HEK293 (cell line): ENCODE results near the gene LIMCH1.

ENCODE experiments used
- CTCF ChIA-PET: fragments of 350-600 bp; formaldehyde crosslinking; extraction: SDS; loops from one replicate; lab custom pipeline; 2021; ENCODE audit warnings: antibody characterized with exemption; lab: Yijun Ruan, JAX
- POLR2A ChIA-PET: fragments of 300-600 bp; formaldehyde crosslinking; extraction: SDS; loops from one replicate; lab custom pipeline; 2020; ENCODE audit warnings: antibody characterized with exemption, inconsistent platforms; lab: Yijun Ruan, JAX
- H3K27ac ChIP-seq: fragments of 200-500 bp; sonication (Bioruptor generic); 2 replicates; pipeline ENCODE4 v1.5.1; 2014; ENCODE audit warnings: low read depth, low read length, control low read depth, inconsistent platforms; ENCODE audit errors: extremely low read depth
- H3K36me3 ChIP-seq, 2 experiments: fragments of 200-500 bp in 1 of 2; sonication (Bioruptor generic) in 1 of 2; 1 replicate in 1 of 2; 2 replicates in 1 of 2; pipeline ENCODE4 v1.5.1; 2014 to 2017; ENCODE audit warnings: inconsistent platforms in 2 of 2, low read length in 2 of 2; ENCODE audit not compliant: control insufficient read depth in 2 of 2, insufficient read depth in 1 of 2
- H3K4me1 ChIP-seq: fragments of 200-500 bp; sonication (Bioruptor generic); 2 replicates; pipeline ENCODE4 v1.5.1; 2014; ENCODE audit warnings: mild to moderate bottlenecking, low read length, inconsistent platforms; ENCODE audit not compliant: control insufficient read depth, insufficient read depth
- H3K4me3 ChIP-seq: 2 replicates; pipeline ENCODE4 v1.5.1; 2011; ENCODE audit warnings: low read depth, mild to moderate bottlenecking, control low read depth, low read length, moderate library complexity
- H3K9me3 ChIP-seq: fragments of 200-500 bp; sonication (Bioruptor generic); 2 replicates; pipeline ENCODE4 v1.5.1; 2014; ENCODE audit warnings: low read depth, low read length, inconsistent platforms; ENCODE audit not compliant: control insufficient read depth, insufficient read depth
- BCL11A ChIP-seq: fragments of 450-650 bp; formaldehyde crosslinking; IDR thresholded peaks from 2 replicates; pipeline ENCODE4 v1.5.1; 2016; ENCODE audit warnings: low read depth, missing biosample characterization, missing genetic modification characterization
- GFI1B ChIP-seq: fragments of 450-650 bp; formaldehyde crosslinking; IDR thresholded peaks from 2 replicates; pipeline ENCODE4 v1.5.1; 2016; ENCODE audit warnings: missing biosample characterization, missing genetic modification characterization
- HIC1 ChIP-seq: fragments of 450-650 bp; formaldehyde crosslinking; IDR thresholded peaks from 2 replicates; pipeline ENCODE4 v1.5.1; 2016; ENCODE audit warnings: missing biosample characterization, missing genetic modification characterization
- HOXD13 ChIP-seq: sonication (generic); formaldehyde crosslinking; IDR thresholded peaks from 2 replicates; pipeline ENCODE4 v1.8.0; 2022; ENCODE audit warnings: missing genetic modification reagents, borderline replicate concordance
- MEIS1 ChIP-seq: sonication (generic); formaldehyde crosslinking; IDR thresholded peaks from 2 replicates; pipeline ENCODE4 v1.8.1; 2022; ENCODE audit warnings: missing genetic modification reagents, mild to moderate bottlenecking, borderline replicate concordance
- TRIM28 ChIP-seq: IDR thresholded peaks from 2 replicates; pipeline ENCODE4 v1.6.1; 2011; ENCODE audit warnings: low read length, control low read depth, borderline replicate concordance
- ZBTB1 ChIP-seq: fragments of 450-650 bp; formaldehyde crosslinking; IDR thresholded peaks from 2 replicates; pipeline ENCODE4 v1.5.1; 2016; ENCODE audit warnings: missing biosample characterization, missing genetic modification characterization
- ZFHX2 ChIP-seq: fragments of 450-650 bp; formaldehyde crosslinking; conservative IDR thresholded peaks from 2 replicates; pipeline ENCODE4 v1.5.1; 2016; ENCODE audit warnings: missing biosample characterization, missing genetic modification characterization
- ZNF175 ChIP-seq: fragments of 450-650 bp; formaldehyde crosslinking; IDR thresholded peaks from 2 replicates; pipeline ENCODE4 v1.5.1; 2016; ENCODE audit warnings: missing biosample characterization, missing genetic modification characterization
- ZNF266 ChIP-seq: fragments of 450-650 bp; formaldehyde crosslinking; IDR thresholded peaks from 2 replicates; pipeline ENCODE4 v1.5.1; 2016; ENCODE audit warnings: missing biosample characterization, missing genetic modification characterization, low read depth
- ZNF274 ChIP-seq, 2 experiments: fragments of 200-500 bp in 1 of 2; fragments of 450-650 bp in 1 of 2; sonication (Bioruptor generic) in 1 of 2; formaldehyde crosslinking in 1 of 2; IDR thresholded peaks; 2 replicates each; pipeline versions ENCODE4 v1.5.1 to v1.6.1; 2014 to 2016; ENCODE audit warnings: borderline replicate concordance in 1 of 2, inconsistent platforms in 1 of 2, low read length in 1 of 2, missing biosample characterization in 1 of 2, missing genetic modification characterization in 1 of 2
- ZNF366 ChIP-seq: fragments of 450-650 bp; formaldehyde crosslinking; conservative IDR thresholded peaks from 2 replicates; pipeline ENCODE4 v1.5.1; 2016; ENCODE audit warnings: missing biosample characterization, missing genetic modification characterization
- ZNF391 ChIP-seq: fragments of 450-650 bp; formaldehyde crosslinking; IDR thresholded peaks from 2 replicates; pipeline ENCODE4 v1.5.1; 2016; ENCODE audit warnings: low read depth, missing biosample characterization, missing genetic modification characterization, borderline replicate concordance
- ZNF501 ChIP-seq: fragments of 450-650 bp; formaldehyde crosslinking; IDR thresholded peaks from 2 replicates; pipeline ENCODE4 v1.5.1; 2016; ENCODE audit warnings: missing biosample characterization, missing genetic modification characterization
- ZNF518A ChIP-seq: fragments of 450-650 bp; formaldehyde crosslinking; conservative IDR thresholded peaks from 2 replicates; pipeline ENCODE4 v1.5.1; 2016; ENCODE audit warnings: low read depth, missing biosample characterization, missing genetic modification characterization
- ZNF521 ChIP-seq: fragments of 450-650 bp; formaldehyde crosslinking; IDR thresholded peaks from 2 replicates; pipeline ENCODE4 v1.5.1; 2017; ENCODE audit warnings: missing biosample characterization, mild to moderate bottlenecking, missing genetic modification characterization
- ZNF530 ChIP-seq: fragments of 450-650 bp; formaldehyde crosslinking; IDR thresholded peaks from 2 replicates; pipeline ENCODE4 v1.5.1; 2016; ENCODE audit warnings: low read depth, missing biosample characterization, missing genetic modification characterization
- ZNF692 ChIP-seq: fragments of 450-650 bp; formaldehyde crosslinking; IDR thresholded peaks from 2 replicates; pipeline ENCODE4 v1.5.1; 2016; ENCODE audit warnings: missing biosample characterization, missing genetic modification characterization
- ZNF791 ChIP-seq: fragments of 450-650 bp; formaldehyde crosslinking; IDR thresholded peaks from 2 replicates; pipeline ENCODE4 v1.5.1; 2016; ENCODE audit warnings: missing biosample characterization, missing genetic modification characterization
- ZNF830 ChIP-seq: fragments of 450-650 bp; IDR thresholded peaks from 2 replicates; pipeline ENCODE4 v1.5.0; 2018; ENCODE audit warnings: missing biosample characterization, missing genetic modification characterization, low read depth, mild to moderate bottlenecking, moderate library complexity

LIMCH1 gene

GRCh38 chr4:41628936-41629335 lies 91.0 kb downstream of the LIMCH1 start:
- POLR2A ChIA-PET: no interaction called here
- no peak overlapping the region for H3K4me3 ChIP-seq
- no peak for TF ChIP-seq ZNF266
- no peak for TF ChIP-seq ZFHX2 (tag by site-specific recombination)
- TF ChIP-seq ZNF274 (IDR thresholded peaks at IDR 0.05; ENCODE audit: low read length): no peak
- no peak for TF ChIP-seq ZNF274 (tag by site-specific recombination; IDR thresholded peaks at IDR 0.05; ENCODE audit: borderline replicate concordance)
- no peak for TF ChIP-seq ZNF391 (tag by site-specific recombination)
- no peak for TF ChIP-seq ZNF175 (tag by site-specific recombination)
- no peak for TF ChIP-seq ZNF692 (tag by site-specific recombination)
- TF ChIP-seq ZNF530 (tag by site-specific recombination): no peak
- TF ChIP-seq, all 188 proteins: peak for 0
- Histone ChIP-seq H3K9me3 (no peaks in the 10 kb centered on the region), H3K4me1 (no peaks in the 10 kb centered on the region; the same call in 1 of the 2 replicates), H3K36me3 (no peaks in the 10 kb centered on the region), H3K27ac (no peak overlapping the region)
- CTCF ChIA-PET: interaction anchor here (0.7 to 1.1 kb wide), 2 partner anchors 32 to 235 kb away, joined by 3 to 4 read pairs; no protein-coding TSS in a partner anchor

GRCh38 chr4:41631523-41631922 lies 93.6 kb downstream of the LIMCH1 start:
- CTCF ChIA-PET: no interaction called here
- Histone ChIP-seq H3K4me3 (no peak overlapping the region), H3K36me3 (no peaks in the 10 kb centered on the region), H3K4me1 (no peaks in the 10 kb centered on the region), H3K9me3 (no peaks in the 10 kb centered on the region), H3K27ac (no peak overlapping the region)
- TF ChIP-seq TRIM28 (no peak), ZNF518A (tag by site-specific recombination) (no peak), ZNF830 (tag by site-specific recombination) (no peak), ZBTB1 (tag by site-specific recombination) (no peak)
- POLR2A ChIA-PET: no interaction called here

GRCh38 chr4:41632481-41633073 lies 94.6 kb downstream of the LIMCH1 start:
- Histone ChIP-seq H3K4me1 (no peaks in the 10 kb centered on the region), H3K36me3 (no peaks in the 10 kb centered on the region), H3K4me3 (no peak overlapping the region), H3K27ac (no peak overlapping the region), H3K9me3 (no peaks in the 10 kb centered on the region)
- POLR2A ChIA-PET: no interaction called here
- CTCF ChIA-PET: no interaction called here
- TF ChIP-seq ZNF791 (tag by site-specific recombination) (no peak), ZNF366 (no peak), HIC1 (tag by site-specific recombination) (no peak), ZNF521 (tag by site-specific recombination) (no peak), ZNF501 (tag by site-specific recombination) (no peak), MEIS1 (no peak), HOXD13 (CRISPR knock-in tag) (no peak), BCL11A (tag by site-specific recombination) (no peak), GFI1B (tag by site-specific recombination) (no peak)
